Activated CD8-positive, alpha-beta T cell treated with anti-CD3 and anti-CD28 coated beads for 36 hours (primary cell): ENCODE results near the gene DGCR2. TPM values are rescaled to one million over a fixed set of nuclear protein-coding genes. Genes with fewer than 3 reads are reported as not detected.

Experiments
- ATAC-seq: fragments of 200-7000 bp; cut with Tn5 transposase; one replicate; pipeline ENCODE4 v1.10.0; 2021; ENCODE audit warnings: mild to moderate bottlenecking, moderate library complexity
- CTCF ChIA-PET: fragments of 350-600 bp; sonication (Branson Sonifier 250); formaldehyde crosslinking; loops from one replicate; lab custom pipeline; 2021; ENCODE audit warnings: antibody characterized with exemption; lab: Charles Lee
- POLR2A ChIA-PET: fragments of 350-600 bp; sonication (Branson Sonifier 250); formaldehyde crosslinking; loops from one replicate; lab custom pipeline; 2021; ENCODE audit warnings: antibody characterized with exemption; lab: Charles Lee
- DNase-seq: peaks from one replicate; pipeline ENCODE4 v3.0.0-alpha.2; 2020
- H3K27ac Mint-ChIP-seq: one replicate; pipeline ENCODE4 v1.8.0; 2021; ENCODE audit warnings: mild to moderate bottlenecking, mixed read lengths
- H3K27me3 Mint-ChIP-seq: one replicate; pipeline ENCODE4 v1.8.0; 2021; ENCODE audit warnings: mixed read lengths
- H3K36me3 Mint-ChIP-seq: one replicate; pipeline ENCODE4 v1.8.0; 2021; ENCODE audit warnings: low read depth, mixed read lengths
- H3K4me1 Mint-ChIP-seq: one replicate; pipeline ENCODE4 v1.8.0; 2021; ENCODE audit warnings: low read depth, mixed read lengths
- H3K4me3 Mint-ChIP-seq: one replicate; pipeline ENCODE4 v1.8.0; 2021; ENCODE audit warnings: mild to moderate bottlenecking, moderate library complexity, mixed read lengths
- H3K9me3 Mint-ChIP-seq: one replicate; pipeline ENCODE4 v1.8.0; 2021; ENCODE audit warnings: mixed read lengths
- CTCF ChIP-seq: fragments of 200-600 bp; IDR thresholded peaks from one replicate; pipeline ENCODE4 v1.8.0; 2022; ENCODE audit warnings: antibody characterized with exemption, mild to moderate bottlenecking
- intact Hi-C: fragments of 100-400 bp; cut with micrococcal nuclease; formaldehyde crosslinking; loops from one replicate; pipeline ENCODE4 v1.10.0; 2022
- total RNA-seq, 2 experiments: library from RNA; stranded (reverse); gene quantifications; one replicate each; pipeline ENCODE4 v1.2.3, GENCODE V29; 2021

Gene DGCR2
- total RNA-seq, 2 experiments from 2014 or later, result 18.0 to 20.0 TPM

- intact Hi-C loops, result no loop called here
- DNase-seq (peak; percentile 62), ATAC-seq (peak; percentile 61)
- Mint-ChIP-seq H3K9me3 (no peaks in the 10 kb centered on the region), H3K4me3 (no peak overlapping the region), H3K4me1 (no peaks in the 10 kb centered on the region), H3K27ac (no peak overlapping the region), H3K36me3 (no peaks in the 10 kb centered on the region), H3K27me3 (peaks cover 13% of the 10 kb centered on the region)
- POLR2A ChIA-PET, result interaction anchor here (0.6 to 1.4 kb wide), 2 partner anchors 13 to 209 kb away, joined by 3 to 5 read pairs; no protein-coding TSS in a partner anchor
- CTCF ChIA-PET, result interaction anchor here (1.0 to 2.2 kb wide), 2 partner anchors 11 to 78 kb away, joined by 4 to 8 read pairs; no protein-coding TSS in a partner anchor
- TF ChIP-seq CTCF, result peak; percentile 44
These were observed 123.2 kb downstream of the DGCR2 start for GRCh38 chr22:18999008-18999407.

GRCh38 chr22:18997925-18998315 lies 124.3 kb downstream of the DGCR2 start:
- POLR2A ChIA-PET, result no interaction called here
- CTCF ChIA-PET, result interaction anchor here (2.2 kb wide), 1 partner anchor 10 kb away, joined by 8 read pairs; no protein-coding TSS in a partner anchor
- Mint-ChIP-seq H3K36me3 (no peaks in the 10 kb centered on the region), H3K27ac (no peak overlapping the region), H3K4me1 (no peaks in the 10 kb centered on the region), H3K4me3 (no peak overlapping the region), H3K9me3 (no peaks in the 10 kb centered on the region), H3K27me3 (peaks cover 12% of the 10 kb centered on the region)
- no peak for TF ChIP-seq CTCF
- ATAC-seq (no peak), DNase-seq (no peak)
- intact Hi-C loops, result no loop called here

- Mint-ChIP-seq H3K27me3 (peaks cover 13% of the 10 kb centered on the region), H3K36me3 (no peaks in the 10 kb centered on the region), H3K27ac (no peak overlapping the region), H3K9me3 (no peaks in the 10 kb centered on the region), H3K4me1 (no peaks in the 10 kb centered on the region), H3K4me3 (no peak overlapping the region)
- DNase-seq (no peak), ATAC-seq (no peak)
- ChIA-PET CTCF (interaction anchor here (2.2 kb wide), 1 partner anchor 10 kb away, joined by 8 read pairs; no protein-coding TSS in a partner anchor), POLR2A (no interaction called here)
- intact Hi-C loops, result no loop called here
- no peak for TF ChIP-seq CTCF
These were observed 124.8 kb downstream of the DGCR2 start for GRCh38 chr22:18997306-18997924.

GRCh38 chr22:18996376-18996900 lies 125.8 kb downstream of the DGCR2 start:
- ChIA-PET POLR2A (no interaction called here), CTCF (no interaction called here)
- no peak overlapping the region for H3K27ac Mint-ChIP-seq
- H3K27me3 Mint-ChIP-seq, result peaks cover 10% of the 10 kb centered on the region
- no peak for ATAC-seq
- H3K36me3 Mint-ChIP-seq, result no peaks in the 10 kb centered on the region
- no peak for TF ChIP-seq CTCF
- no peak overlapping the region for H3K4me3 Mint-ChIP-seq
- H3K9me3 Mint-ChIP-seq, result no peaks in the 10 kb centered on the region
- intact Hi-C loops, result no loop called here
- H3K4me1 Mint-ChIP-seq, result no peaks in the 10 kb centered on the region
- no peak for DNase-seq

GRCh38 chr22:18995327-18995711 lies 126.9 kb downstream of the DGCR2 start:
- ChIA-PET CTCF (no interaction called here), POLR2A (no interaction called here)
- no peaks in the 10 kb centered on the region for H3K9me3 Mint-ChIP-seq
- intact Hi-C loops, result no loop called here
- no peak for TF ChIP-seq CTCF
- peaks cover 10% of the 10 kb centered on the region for H3K27me3 Mint-ChIP-seq
- H3K4me1 Mint-ChIP-seq, result no peaks in the 10 kb centered on the region
- no peak for DNase-seq
- H3K4me3 Mint-ChIP-seq, result no peak overlapping the region
- ATAC-seq, result no peak
- H3K27ac Mint-ChIP-seq, result no peak overlapping the region
- H3K36me3 Mint-ChIP-seq, result no peaks in the 10 kb centered on the region
